ENCODE measurements around the gene PHC2. TPM values are rescaled to one million over a fixed set of nuclear protein-coding genes. Genes with fewer than 3 reads are reported as not detected.
A peak's percentile ranks its signal among the peaks of the same experiment; 100 is the strongest.

The PHC2 gene
- total and polyA plus RNA-seq, 7 experiments from 2014 or later, result 10.0 to 45.5 (median 35.0) TPM

- intact Hi-C loops (cut with micrococcal nuclease), result no loop called here
- Histone ChIP-seq H3K4me1 (ENCODE audit: control insufficient read depth in 2 of 2, insufficient read depth in 2 of 2, low read length in 2 of 2) (no peaks in the 10 kb centered on the region), H3K9me3 (ENCODE audit: control insufficient read depth in 2 of 3, low read length in 3 of 3) (no peaks in the 10 kb centered on the region), H3K27ac (ENCODE audit: low read depth, low read length) (no peak overlapping the region), H3K4me3 (ENCODE audit: low read length) (no peak overlapping the region), H3K36me3 (ENCODE audit: control insufficient read depth in 2 of 3, insufficient read depth in 3 of 3, low read length in 3 of 3) (no peaks in the 10 kb centered on the region), H3K27me3 (ENCODE audit: control insufficient read depth in 2 of 2, insufficient read depth in 2 of 2, low read length in 2 of 2) (no peaks in the 10 kb centered on the region)
- peaks cover 0 to 8% (median 6%) of the 10 kb centered on the region in 7 donors for H3K4me1 Mint-ChIP-seq
- ChIA-PET POLR2A (no interaction called here), CTCF (no interaction called here)
- H3K9me3 Mint-ChIP-seq, result no peaks in the 10 kb centered on the region
- H3K36me3 Mint-ChIP-seq, result no peaks in the 10 kb centered on the region
- DNase-seq, result no peak
- no peak for ATAC-seq
- peaks cover 0 to 33% (median 4%) of the 10 kb centered on the region in 5 donors for H3K27me3 Mint-ChIP-seq
- H3K27ac Mint-ChIP-seq, result no peak overlapping the region
- no peak overlapping the region for H3K4me3 Mint-ChIP-seq
Observed at GRCh38 chr1:33399375-33399774, 31.5 kb downstream of the PHC2 start.

DNA sequence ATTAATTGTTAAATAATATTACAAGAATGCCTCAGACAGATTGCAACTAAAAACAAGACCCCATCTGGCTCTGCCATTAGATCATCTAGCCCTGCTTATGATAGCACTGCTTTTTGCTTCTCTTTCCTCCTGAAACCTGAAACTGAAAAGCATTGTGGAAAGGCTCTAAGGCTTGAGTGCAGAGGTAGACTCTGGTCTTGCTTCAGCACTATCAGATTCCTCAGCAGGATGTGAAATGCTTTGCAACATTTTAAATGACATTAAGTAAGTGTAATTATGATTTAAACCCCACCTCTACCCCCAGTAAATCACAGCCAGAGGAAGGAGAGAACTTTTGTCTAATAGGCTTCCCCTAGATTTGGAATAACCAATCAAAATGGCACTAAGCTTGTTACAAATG lies 32.9 kb downstream of the PHC2 start:
- Mint-ChIP-seq H3K36me3 (no peaks in the 10 kb centered on the region), H3K27me3 (peaks cover 0 to 36% (median 4%) of the 10 kb centered on the region in 5 donors), H3K9me3 (no peaks in the 10 kb centered on the region), H3K27ac (no peak overlapping the region), H3K4me1 (peaks cover 0 to 8% (median 6%) of the 10 kb centered on the region in 7 donors), H3K4me3 (no peak overlapping the region)
- H3K4me3 ChIP-seq (ENCODE audit: low read length), result no peak overlapping the region
- intact Hi-C loops (cut with micrococcal nuclease), result no loop called here
- no peaks in the 10 kb centered on the region for H3K9me3 ChIP-seq (ENCODE audit: control insufficient read depth in 2 of 3, low read length in 3 of 3)
- ChIA-PET CTCF (no interaction called here), POLR2A (interaction anchor here (1.1 kb wide), 1 partner anchor 8 kb away, joined by 3 read pairs; no protein-coding TSS in a partner anchor)
- no peak for DNase-seq
- H3K4me1 ChIP-seq (ENCODE audit: control insufficient read depth in 2 of 2, insufficient read depth in 2 of 2, low read length in 2 of 2), result no peaks in the 10 kb centered on the region
- H3K27ac ChIP-seq (ENCODE audit: low read depth, low read length), result no peak overlapping the region
- no peak for ATAC-seq
- H3K36me3 ChIP-seq (ENCODE audit: control insufficient read depth in 2 of 3, insufficient read depth in 3 of 3, low read length in 3 of 3), result no peaks in the 10 kb centered on the region
- H3K27me3 ChIP-seq (ENCODE audit: control insufficient read depth in 2 of 2, insufficient read depth in 2 of 2, low read length in 2 of 2), result no peaks in the 10 kb centered on the region

- no peak overlapping the region for H3K4me3 Mint-ChIP-seq
Observed at GRCh38 chr1:33397125-33397506, 33.8 kb downstream of the PHC2 start.

GRCh38 chr1:33396188-33397124 lies 34.4 kb downstream of the PHC2 start:
- no peaks in the 10 kb centered on the region for H3K36me3 Mint-ChIP-seq
- no peaks in the 10 kb centered on the region for H3K9me3 ChIP-seq (ENCODE audit: control insufficient read depth in 2 of 3, low read length in 3 of 3)
- ATAC-seq, result no peak
- peaks cover 0 to 8% (median 6%) of the 10 kb centered on the region in 7 donors for H3K4me1 Mint-ChIP-seq
- ChIA-PET CTCF (no interaction called here), POLR2A (no interaction called here)
- no peak overlapping the region for H3K4me3 ChIP-seq (ENCODE audit: low read length)
- H3K27me3 ChIP-seq (ENCODE audit: control insufficient read depth in 2 of 2, insufficient read depth in 2 of 2, low read length in 2 of 2), result no peaks in the 10 kb centered on the region
- H3K9me3 Mint-ChIP-seq, result no peaks in the 10 kb centered on the region
- no peaks in the 10 kb centered on the region for H3K4me1 ChIP-seq (ENCODE audit: control insufficient read depth in 2 of 2, insufficient read depth in 2 of 2, low read length in 2 of 2)
- H3K27ac ChIP-seq (ENCODE audit: low read depth, low read length), result no peak overlapping the region
- intact Hi-C loops (cut with micrococcal nuclease), result no loop called here
- peaks cover 4 to 44% (median 10%) of the 10 kb centered on the region in 5 donors for H3K27me3 Mint-ChIP-seq
- H3K36me3 ChIP-seq (ENCODE audit: control insufficient read depth in 2 of 3, insufficient read depth in 3 of 3, low read length in 3 of 3), result no peaks in the 10 kb centered on the region
- H3K4me3 Mint-ChIP-seq, result peak overlapping the region in 1 of 10 donors; percentile 20
- no peak overlapping the region for H3K27ac Mint-ChIP-seq
- DNase-seq, result peak in 1 of 9 donors; percentile 0

More at GRCh38 chr1:33397125-33397506, 33.8 kb downstream of the PHC2 start:
- H3K27me3 ChIP-seq (ENCODE audit: control insufficient read depth in 2 of 2, insufficient read depth in 2 of 2, low read length in 2 of 2), result no peaks in the 10 kb centered on the region
- no peak for ATAC-seq
- H3K9me3 ChIP-seq (ENCODE audit: control insufficient read depth in 2 of 3, low read length in 3 of 3), result no peaks in the 10 kb centered on the region
- no peaks in the 10 kb centered on the region for H3K36me3 ChIP-seq (ENCODE audit: control insufficient read depth in 2 of 3, insufficient read depth in 3 of 3, low read length in 3 of 3)
- H3K27me3 Mint-ChIP-seq, result peaks cover 4 to 43% (median 6%) of the 10 kb centered on the region in 5 donors
- no peaks in the 10 kb centered on the region for H3K36me3 Mint-ChIP-seq
- no peak overlapping the region for H3K27ac ChIP-seq (ENCODE audit: low read depth, low read length)
- H3K27ac Mint-ChIP-seq, result no peak overlapping the region
- no peak for DNase-seq
- ChIA-PET CTCF (no interaction called here), POLR2A (no interaction called here)
- H3K9me3 Mint-ChIP-seq, result no peaks in the 10 kb centered on the region
- H3K4me1 ChIP-seq (ENCODE audit: control insufficient read depth in 2 of 2, insufficient read depth in 2 of 2, low read length in 2 of 2), result no peaks in the 10 kb centered on the region
- H3K4me1 Mint-ChIP-seq, result peaks cover 0 to 8% (median 6%) of the 10 kb centered on the region in 7 donors
- no peak overlapping the region for H3K4me3 ChIP-seq (ENCODE audit: low read length)
- intact Hi-C loops (cut with micrococcal nuclease), result no loop called here

DNA sequence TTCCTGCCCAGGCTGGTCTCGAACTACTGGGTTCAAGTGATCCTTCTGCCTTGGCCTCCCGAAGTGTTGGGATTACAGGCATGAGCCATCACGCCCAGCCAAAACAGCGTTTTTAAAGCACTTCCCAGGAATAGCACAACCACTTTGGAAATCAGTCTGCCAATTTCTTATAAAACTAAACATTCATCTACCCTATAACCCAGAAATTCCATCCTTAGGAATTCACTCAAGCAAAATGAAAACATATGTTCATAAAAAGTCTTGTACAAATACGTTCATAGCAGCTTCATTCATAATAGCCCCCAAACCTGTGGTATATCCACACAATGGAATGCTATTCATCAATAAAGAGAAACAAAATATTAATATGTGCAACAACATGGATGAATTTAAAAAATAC lies 36.1 kb downstream of the PHC2 start:
- ChIA-PET POLR2A (no interaction called here), CTCF (no interaction called here)
- Histone ChIP-seq H3K9me3 (ENCODE audit: control insufficient read depth in 2 of 3, low read length in 3 of 3) (no peaks in the 10 kb centered on the region), H3K27me3 (ENCODE audit: control insufficient read depth in 2 of 2, insufficient read depth in 2 of 2, low read length in 2 of 2) (no peaks in the 10 kb centered on the region), H3K27ac (ENCODE audit: low read depth, low read length) (no peak overlapping the region), H3K36me3 (ENCODE audit: control insufficient read depth in 2 of 3, insufficient read depth in 3 of 3, low read length in 3 of 3) (no peaks in the 10 kb centered on the region), H3K4me3 (ENCODE audit: low read length) (no peak overlapping the region), H3K4me1 (ENCODE audit: control insufficient read depth in 2 of 2, insufficient read depth in 2 of 2, low read length in 2 of 2) (no peaks in the 10 kb centered on the region)
- H3K9me3 Mint-ChIP-seq, result peaks cover 0 to 3% (median 0%) of the 10 kb centered on the region in 11 donors
- H3K4me1 Mint-ChIP-seq, result peaks cover 0 to 8% (median 6%) of the 10 kb centered on the region in 7 donors
- no peaks in the 10 kb centered on the region for H3K36me3 Mint-ChIP-seq
- no peak overlapping the region for H3K4me3 Mint-ChIP-seq
- intact Hi-C loops (cut with micrococcal nuclease), result no loop called here
- DNase-seq (no peak), ATAC-seq (no peak)
- peaks cover 4 to 46% (median 10%) of the 10 kb centered on the region in 5 donors for H3K27me3 Mint-ChIP-seq
- no peak overlapping the region for H3K27ac Mint-ChIP-seq

GRCh38 chr1:33393991-33394390 lies 36.9 kb downstream of the PHC2 start:
- no peak for DNase-seq
- no peaks in the 10 kb centered on the region for H3K36me3 Mint-ChIP-seq
- no peak overlapping the region for H3K27ac Mint-ChIP-seq
- H3K4me3 ChIP-seq (ENCODE audit: low read length), result no peak overlapping the region
- POLR2A ChIA-PET, result no interaction called here
- no peaks in the 10 kb centered on the region for H3K36me3 ChIP-seq (ENCODE audit: control insufficient read depth in 2 of 3, insufficient read depth in 3 of 3, low read length in 3 of 3)
- peaks cover 0 to 3% (median 0%) of the 10 kb centered on the region in 11 donors for H3K9me3 Mint-ChIP-seq
- no peak overlapping the region for H3K4me3 Mint-ChIP-seq
- no peaks in the 10 kb centered on the region for H3K4me1 ChIP-seq (ENCODE audit: control insufficient read depth in 2 of 2, insufficient read depth in 2 of 2, low read length in 2 of 2)
- no peaks in the 10 kb centered on the region for H3K9me3 ChIP-seq (ENCODE audit: control insufficient read depth in 2 of 3, low read length in 3 of 3)
- intact Hi-C loops (cut with micrococcal nuclease), result no loop called here
- H3K27me3 ChIP-seq (ENCODE audit: control insufficient read depth in 2 of 2, insufficient read depth in 2 of 2, low read length in 2 of 2), result no peaks in the 10 kb centered on the region
- H3K4me1 Mint-ChIP-seq, result peaks cover 0 to 8% (median 6%) of the 10 kb centered on the region in 7 donors
- CTCF ChIA-PET, result no interaction called here
- no peak overlapping the region for H3K27ac ChIP-seq (ENCODE audit: low read depth, low read length)
- ATAC-seq, result no peak
- peaks cover 4 to 41% (median 10%) of the 10 kb centered on the region in 5 donors for H3K27me3 Mint-ChIP-seq

All from naive thymus-derived CD4-positive, alpha-beta T cell (primary cell).